GM21717 (cell line): ENCODE results near the gene MYL12A.
"Not testable (repeated sequence)": the region's sequence is repeated elsewhere in the genome, so short reads cannot be mapped to it uniquely, and the experiment has no call there.

Source experiments
- ATAC-seq: cut with Tn5 transposase; IDR thresholded peaks from one replicate; pipeline ENCODE4 v1.9.1; 2021; ENCODE audit warnings: mild to moderate bottlenecking, moderate library complexity; ENCODE audit not compliant: unreplicated experiment

Gene MYL12A

GRCh38 chr18:3254725-3255124, 7.1 kb downstream of the MYL12A start:
- no peak for ATAC-seq

- no peak for ATAC-seq
Observed at GRCh38 chr18:3255611-3256165, 8.1 kb downstream of the MYL12A start.

GRCh38 chr18:3256693-3257626, 9.4 kb downstream of the MYL12A start:
- ATAC-seq: no peak

- no peak for ATAC-seq
Observed at GRCh38 chr18:3257627-3258120, 10.1 kb downstream of the MYL12A start.

- no peak for ATAC-seq
Observed at GRCh38 chr18:3260995-3261372, 13.4 kb downstream of the MYL12A start.

- peak; percentile 82 for ATAC-seq
Observed at GRCh38 chr18:3261373-3262233, 14.0 kb downstream of the MYL12A start, which contains the start of gene MYL12B. Gene MYL12B, plus strand, starts transcription at chr18:3262133. Its CDS starts 10,766 bp downstream, at chr18:3272899.

GRCh38 chr18:3262234-3263131, 14.9 kb downstream of the MYL12A start:
- ATAC-seq: peak; percentile 31

GRCh38 chr18:3263132-3263700, 15.6 kb downstream of the MYL12A start:
- ATAC-seq: no peak

GRCh38 chr18:3264362-3264761, 16.8 kb downstream of the MYL12A start:
- no peak for ATAC-seq

- no peak for ATAC-seq
Observed at GRCh38 chr18:3265564-3266033, 18.0 kb downstream of the MYL12A start.

GRCh38 chr18:3266062-3266608, 18.5 kb downstream of the MYL12A start:
- ATAC-seq: no peak

- ATAC-seq: no peak
Observed at GRCh38 chr18:3268306-3268705, 20.7 kb downstream of the MYL12A start.

- no peak for ATAC-seq
Observed at GRCh38 chr18:3269241-3269913, 21.8 kb downstream of the MYL12A start.

- ATAC-seq: no peak
Observed at GRCh38 chr18:3269914-3270299, 22.3 kb downstream of the MYL12A start.

GRCh38 chr18:3273042-3273441, 25.4 kb downstream of the MYL12A start:
- no peak for ATAC-seq

GRCh38 chr18:3277643-3278213, 30.1 kb downstream of the MYL12A start:
- not testable (repeated sequence) for ATAC-seq

- ATAC-seq: peak; percentile 77
Observed at GRCh38 chr18:3279201-3280185, 31.9 kb downstream of the MYL12A start.
